ENCODE measurements around the gene GMDS.
A peak's percentile ranks its signal among the peaks of the same experiment; 100 is the strongest.

The GMDS gene

DNA sequence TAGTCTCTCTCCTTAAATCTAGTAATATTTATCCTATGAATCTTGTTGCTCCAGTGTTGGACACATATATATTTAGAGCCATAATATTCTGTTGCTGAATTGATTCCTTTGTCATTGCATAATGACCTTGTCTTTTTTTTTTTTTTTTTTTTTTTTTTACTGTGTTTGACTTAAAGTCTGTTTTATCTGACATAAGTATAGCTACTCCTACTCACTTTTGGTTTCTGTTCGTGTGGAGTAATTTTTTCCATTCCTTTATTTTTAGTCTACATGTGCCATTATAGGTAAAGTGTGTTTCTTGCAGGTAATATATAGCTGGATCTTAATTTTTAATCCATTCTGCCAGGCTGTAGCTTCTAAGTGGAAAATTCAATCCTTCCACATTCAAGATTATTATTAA, 166.5 kb downstream of the GMDS start:
- ATAC-seq = no peak
- Mint-ChIP-seq H3K9me3 (peaks cover 33% of the 10 kb centered on the region), H3K4me3 (no peak overlapping the region), H3K4me1 (peaks cover 51% of the 10 kb centered on the region), H3K27ac (peak overlapping the region; percentile 60), H3K27me3 (peaks cover 8% of the 10 kb centered on the region), H3K36me3 (ENCODE audit: low read depth) (peaks cover 24% of the 10 kb centered on the region)
- DNase-seq = no peak

DNA sequence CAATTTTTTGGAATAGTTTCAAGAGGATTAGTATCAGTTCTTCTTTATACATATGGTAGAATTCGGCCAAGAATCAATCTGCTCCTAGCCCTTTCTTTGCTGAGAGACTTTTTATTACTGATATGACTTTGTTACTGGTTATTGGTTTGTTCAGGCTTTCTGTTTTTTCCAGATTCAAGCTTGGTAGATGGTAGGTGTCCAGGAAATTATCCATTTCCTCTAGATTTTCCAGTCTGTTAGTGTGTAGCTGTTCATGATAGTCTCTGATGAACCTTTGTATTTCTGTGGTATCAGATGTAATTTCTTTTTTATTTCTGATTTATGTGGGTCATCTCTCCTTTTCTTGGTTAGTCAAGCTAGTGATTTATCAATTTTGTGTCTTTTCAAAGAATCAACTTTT, 167.6 kb downstream of the GMDS start:
- ATAC-seq = no peak
- Mint-ChIP-seq H3K36me3 (ENCODE audit: low read depth) (peaks cover 24% of the 10 kb centered on the region), H3K27me3 (peaks cover 7% of the 10 kb centered on the region), H3K4me1 (peaks cover 46% of the 10 kb centered on the region), H3K9me3 (peaks cover 33% of the 10 kb centered on the region), H3K27ac (no peak overlapping the region), H3K4me3 (no peak overlapping the region)
- DNase-seq = no peak

DNA sequence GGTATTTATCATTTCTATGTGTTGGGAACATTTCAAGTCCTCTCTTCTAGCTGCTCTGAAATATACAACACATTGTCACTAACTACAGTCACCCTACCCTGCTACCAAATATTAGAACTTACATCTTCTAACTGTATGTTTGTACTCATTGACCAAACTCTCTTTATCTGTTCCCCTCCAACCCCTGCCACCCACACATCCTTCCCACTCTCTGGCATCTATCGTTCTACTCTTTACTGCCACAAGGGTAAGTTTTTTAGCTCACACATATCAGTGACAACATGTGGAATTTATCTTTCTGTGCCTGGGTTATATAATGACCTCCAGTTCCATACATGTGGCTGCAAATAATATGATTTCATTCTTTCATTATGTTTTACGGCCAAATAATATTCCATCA, 171.9 kb downstream of the GMDS start:
- Mint-ChIP-seq H3K9me3 (peaks cover 26% of the 10 kb centered on the region), H3K27me3 (no peaks in the 10 kb centered on the region), H3K4me1 (peaks cover 5% of the 10 kb centered on the region), H3K4me3 (no peak overlapping the region), H3K36me3 (ENCODE audit: low read depth) (peaks cover 11% of the 10 kb centered on the region), H3K27ac (no peak overlapping the region)
- ATAC-seq (no peak), DNase-seq (no peak)

DNA sequence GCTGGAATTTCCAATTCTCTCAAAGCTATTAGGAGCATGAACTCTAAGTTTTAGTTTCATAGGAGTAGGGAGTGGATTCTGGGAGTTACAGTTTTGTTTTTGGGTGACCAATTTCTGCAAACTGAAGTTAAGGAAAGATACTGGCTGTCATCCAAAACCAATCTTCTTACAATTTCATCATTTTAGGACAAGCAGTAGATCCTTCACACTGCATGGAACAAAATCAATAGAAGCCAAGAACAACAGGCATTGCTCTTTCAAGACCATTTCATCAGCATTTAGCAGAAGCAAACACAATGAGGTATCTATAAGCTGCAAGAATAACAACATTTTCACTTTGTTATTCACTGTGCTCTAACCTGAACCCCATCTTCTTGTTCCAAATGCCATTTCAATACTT, 173.0 kb downstream of the GMDS start:
- Mint-ChIP-seq H3K9me3 (peaks cover 16% of the 10 kb centered on the region), H3K4me1 (no peaks in the 10 kb centered on the region), H3K27ac (no peak overlapping the region), H3K4me3 (no peak overlapping the region), H3K36me3 (ENCODE audit: low read depth) (peaks cover 4% of the 10 kb centered on the region), H3K27me3 (no peaks in the 10 kb centered on the region)
- no peak for ATAC-seq
- DNase-seq = no peak

DNA sequence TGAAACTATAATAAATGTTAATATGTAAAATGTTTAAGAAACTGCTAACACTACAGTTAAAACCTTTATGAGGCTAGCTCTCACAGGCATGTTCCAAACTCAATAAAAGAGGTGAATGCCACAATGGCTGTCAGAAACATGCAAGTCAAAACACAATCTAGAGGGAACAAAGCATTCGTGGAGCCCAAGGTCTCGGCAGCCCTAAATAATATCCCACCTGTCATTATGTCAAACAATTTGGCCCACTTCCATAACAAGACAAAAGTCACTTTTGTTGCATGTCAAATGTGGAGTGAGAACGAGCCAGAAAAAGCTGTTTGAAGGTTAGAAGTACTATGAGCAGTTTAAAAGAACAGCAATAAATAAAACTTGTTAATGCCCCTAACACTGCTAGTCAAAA, 181.9 kb downstream of the GMDS start:
- ATAC-seq (no peak), DNase-seq (no peak)
- Mint-ChIP-seq H3K36me3 (ENCODE audit: low read depth) (peaks cover 6% of the 10 kb centered on the region), H3K27ac (no peak overlapping the region), H3K4me1 (no peaks in the 10 kb centered on the region), H3K27me3 (no peaks in the 10 kb centered on the region), H3K9me3 (peaks cover 4% of the 10 kb centered on the region), H3K4me3 (no peak overlapping the region)

DNA sequence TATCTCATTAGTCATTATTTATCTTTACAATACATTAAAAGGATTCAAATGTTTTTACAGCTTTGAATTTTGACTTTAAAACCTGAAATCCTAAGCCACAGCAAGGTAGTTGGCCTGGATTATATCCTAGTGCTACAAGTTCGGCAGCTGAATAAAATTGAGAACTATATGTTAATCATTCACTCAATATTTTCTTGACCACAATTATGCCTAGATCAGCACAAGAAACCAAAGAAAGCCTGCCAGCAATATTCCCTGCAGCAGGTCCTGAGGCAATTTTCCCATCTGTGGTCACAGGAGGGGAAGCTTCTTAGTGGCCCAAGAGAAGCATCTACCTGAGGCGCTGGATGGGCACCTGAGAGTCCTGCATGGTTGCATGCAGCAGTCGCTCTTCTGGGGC, 183.5 kb downstream of the GMDS start:
- no peak overlapping the region for H3K4me3 Mint-ChIP-seq
- peaks cover 3% of the 10 kb centered on the region for H3K4me1 Mint-ChIP-seq
- peaks cover 10% of the 10 kb centered on the region for H3K36me3 Mint-ChIP-seq (ENCODE audit: low read depth)
- no peak overlapping the region for H3K27ac Mint-ChIP-seq
- DNase-seq = no peak
- H3K9me3 Mint-ChIP-seq = peaks cover 8% of the 10 kb centered on the region
- no peaks in the 10 kb centered on the region for H3K27me3 Mint-ChIP-seq
- ATAC-seq = no peak

DNA sequence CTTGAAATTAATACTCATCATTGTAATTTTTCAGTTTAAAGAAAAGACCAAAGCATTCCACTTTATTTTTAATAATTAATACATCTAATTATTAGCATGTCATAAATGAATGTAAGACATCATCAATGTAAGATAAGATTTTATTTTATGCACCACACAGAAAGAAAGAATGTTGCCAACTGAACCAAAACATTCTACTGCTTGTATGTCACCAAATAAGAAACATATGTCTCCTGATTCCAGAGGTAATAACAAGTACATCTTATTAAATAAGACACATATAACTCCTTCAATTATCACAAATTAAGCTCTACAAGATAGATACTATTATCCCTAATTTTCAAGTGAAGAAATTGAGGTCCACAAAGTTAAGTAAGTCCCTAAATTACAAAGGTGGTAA, 189.5 kb downstream of the GMDS start:
- no peak for ATAC-seq
- peaks cover 9% of the 10 kb centered on the region for H3K4me1 Mint-ChIP-seq
- H3K27me3 Mint-ChIP-seq = no peaks in the 10 kb centered on the region
- peaks cover 16% of the 10 kb centered on the region for H3K36me3 Mint-ChIP-seq (ENCODE audit: low read depth)
- no peak for DNase-seq
- H3K9me3 Mint-ChIP-seq = peaks cover 8% of the 10 kb centered on the region
- no peak overlapping the region for H3K27ac Mint-ChIP-seq
- H3K4me3 Mint-ChIP-seq = no peak overlapping the region

DNA sequence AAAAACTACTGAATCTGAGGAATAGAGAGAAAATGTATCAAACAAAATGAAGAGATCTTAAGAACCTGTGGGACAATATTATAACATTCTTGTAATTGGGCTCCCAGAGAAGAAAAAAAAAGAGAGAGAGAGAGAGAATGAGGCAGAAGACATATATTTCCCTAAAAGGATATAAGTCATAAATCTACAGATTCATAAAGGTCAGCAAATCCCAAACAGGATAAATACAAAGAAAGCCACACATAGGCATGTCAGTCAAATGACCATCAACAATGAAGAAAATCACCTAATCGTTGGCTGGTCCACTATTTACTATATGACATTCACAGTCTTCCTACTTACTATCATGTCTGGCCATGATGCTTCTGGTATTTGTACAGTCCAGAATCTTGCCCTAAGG, 190.3 kb downstream of the GMDS start:
- no peak for ATAC-seq
- Mint-ChIP-seq H3K4me1 (peaks cover 9% of the 10 kb centered on the region), H3K27me3 (no peaks in the 10 kb centered on the region), H3K9me3 (peaks cover 5% of the 10 kb centered on the region), H3K36me3 (ENCODE audit: low read depth) (peaks cover 15% of the 10 kb centered on the region), H3K4me3 (no peak overlapping the region), H3K27ac (no peak overlapping the region)
- DNase-seq = no peak

DNA sequence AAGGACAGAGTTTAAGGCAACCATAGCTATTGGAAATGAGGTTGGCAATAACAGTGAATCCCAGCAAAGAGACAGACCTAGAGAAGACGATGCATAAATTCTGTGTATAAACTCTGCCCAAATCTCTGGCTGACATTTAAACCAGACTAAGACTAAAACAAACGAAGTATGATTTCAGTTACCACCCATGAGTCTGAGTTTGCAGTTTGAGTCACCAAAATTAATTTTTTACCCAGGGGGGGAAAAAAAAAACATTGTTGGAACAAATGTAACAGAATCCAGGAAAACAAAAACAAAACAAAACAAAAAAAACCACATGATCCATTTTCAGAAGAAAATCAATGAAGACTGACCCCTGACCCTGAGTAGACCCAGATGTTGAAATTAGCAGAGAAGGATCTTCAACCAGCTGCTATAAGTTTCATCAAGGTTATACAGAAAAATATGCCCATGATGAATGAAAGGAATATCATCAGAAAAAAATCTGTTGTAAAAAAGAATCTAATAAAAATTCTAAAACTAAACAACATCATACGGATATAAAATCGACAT, 190.8 kb downstream of the GMDS start:
- DNase-seq (no peak), ATAC-seq (no peak)
- no peak overlapping the region for H3K27ac Mint-ChIP-seq

DNA sequence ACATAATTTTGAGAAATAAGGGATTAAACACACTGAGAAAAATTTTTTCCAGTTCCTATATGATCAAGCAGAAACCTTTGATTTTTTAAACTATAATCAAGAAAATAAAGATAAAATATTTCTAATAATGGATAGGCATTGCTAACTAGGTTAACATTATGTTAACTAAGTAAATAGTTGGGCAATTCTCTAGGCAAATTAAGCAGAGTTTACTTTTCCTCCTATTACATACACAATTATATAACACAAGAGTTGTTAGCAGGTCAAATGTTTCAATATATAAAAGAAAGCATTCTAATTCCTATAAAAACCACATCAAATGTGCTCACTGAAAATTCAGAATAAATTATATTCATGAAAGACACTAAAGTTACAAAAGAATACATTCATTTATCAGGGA, 191.7 kb downstream of the GMDS start:
- Mint-ChIP-seq H3K4me1 (peaks cover 9% of the 10 kb centered on the region), H3K4me3 (no peak overlapping the region), H3K27ac (no peak overlapping the region), H3K27me3 (no peaks in the 10 kb centered on the region), H3K36me3 (ENCODE audit: low read depth) (peaks cover 23% of the 10 kb centered on the region), H3K9me3 (peaks cover 12% of the 10 kb centered on the region)
- no peak for DNase-seq
- ATAC-seq = no peak

More for the DNA sequence above, 190.8 kb downstream of the GMDS start:
- Mint-ChIP-seq H3K4me1 (peaks cover 9% of the 10 kb centered on the region), H3K27me3 (no peaks in the 10 kb centered on the region), H3K9me3 (peaks cover 9% of the 10 kb centered on the region), H3K36me3 (ENCODE audit: low read depth) (peaks cover 21% of the 10 kb centered on the region), H3K4me3 (no peak overlapping the region)

DNA sequence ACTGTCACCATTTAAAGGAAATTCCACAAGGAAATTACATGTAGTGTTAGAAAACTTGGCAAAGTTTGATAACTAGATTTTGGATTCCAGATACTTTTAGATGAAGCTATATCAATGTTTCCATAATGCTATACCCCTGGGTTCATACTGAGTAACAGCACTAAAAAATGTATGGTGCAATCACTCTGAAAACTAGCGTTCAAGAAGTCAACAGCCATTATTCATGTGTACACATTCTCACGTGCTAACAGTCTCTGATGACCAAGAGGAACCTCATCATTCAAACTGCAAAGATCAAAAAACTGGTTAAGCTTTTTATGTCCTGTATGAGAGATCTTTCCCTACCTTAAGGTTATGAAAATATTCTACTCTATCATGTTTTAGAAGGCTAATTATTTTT, 197.6 kb downstream of the GMDS start:
- Mint-ChIP-seq H3K9me3 (peaks cover 11% of the 10 kb centered on the region), H3K36me3 (ENCODE audit: low read depth) (peaks cover 20% of the 10 kb centered on the region), H3K4me3 (no peak overlapping the region), H3K27ac (no peak overlapping the region), H3K27me3 (no peaks in the 10 kb centered on the region), H3K4me1 (no peaks in the 10 kb centered on the region)
- ATAC-seq = no peak
- DNase-seq = no peak

DNA sequence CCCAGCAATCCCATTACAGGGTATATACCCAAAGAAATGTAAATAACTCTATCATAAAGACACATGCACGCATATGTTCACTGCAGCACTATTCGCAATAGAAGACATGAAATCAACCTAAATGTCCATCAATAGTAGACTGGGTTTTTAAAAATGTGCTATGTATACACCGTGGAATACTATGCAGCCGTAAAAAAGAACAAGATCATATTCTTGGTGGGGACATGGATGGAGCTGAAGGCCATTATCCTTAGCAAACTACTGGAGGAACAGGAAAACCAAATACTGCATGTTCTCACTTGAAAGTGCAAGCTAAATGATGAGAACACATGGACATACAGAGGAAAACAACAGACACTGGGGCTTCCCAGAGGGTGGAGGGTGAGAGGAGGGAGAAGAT, 201.2 kb downstream of the GMDS start:
- no peak overlapping the region for H3K27ac Mint-ChIP-seq
- H3K27me3 Mint-ChIP-seq = no peaks in the 10 kb centered on the region
- H3K36me3 Mint-ChIP-seq (ENCODE audit: low read depth) = peaks cover 3% of the 10 kb centered on the region
- H3K4me1 Mint-ChIP-seq = no peaks in the 10 kb centered on the region
- H3K9me3 Mint-ChIP-seq = peaks cover 4% of the 10 kb centered on the region
- no peak overlapping the region for H3K4me3 Mint-ChIP-seq
- DNase-seq = no peak
- no peak for ATAC-seq

DNA sequence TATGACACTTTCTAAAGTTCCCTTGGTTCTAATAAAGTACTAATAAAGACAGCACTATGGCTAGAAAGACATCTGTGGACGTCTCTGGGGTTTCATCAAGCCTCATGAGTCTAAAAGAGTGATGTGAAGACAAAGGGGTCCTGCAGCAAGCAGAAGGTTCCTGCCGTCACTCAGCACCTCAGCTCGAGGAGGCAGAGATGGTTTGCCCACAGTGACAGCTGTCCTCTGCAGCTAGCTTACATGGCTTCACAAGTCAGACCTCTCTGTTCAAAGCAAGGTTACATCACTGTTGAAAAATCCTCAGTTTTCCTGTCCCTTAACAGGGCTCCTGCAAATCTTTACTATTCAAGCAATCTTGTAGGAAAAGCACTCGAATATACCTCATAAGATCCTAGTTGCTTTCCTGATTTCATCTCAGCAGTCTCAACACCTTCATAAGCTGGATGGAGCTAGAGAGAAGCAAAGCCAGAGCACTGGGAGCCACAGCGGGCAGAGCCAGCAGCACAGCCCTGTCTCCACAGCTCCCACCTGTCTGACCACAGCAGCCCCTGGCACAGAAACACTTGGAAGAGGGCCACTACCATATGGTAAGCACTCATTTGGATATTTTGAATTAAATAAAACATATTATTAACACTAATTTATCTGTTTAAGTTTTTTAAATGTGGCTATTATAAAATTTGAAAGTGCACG, 202.3 kb downstream of the GMDS start:
- Mint-ChIP-seq H3K36me3 (ENCODE audit: low read depth) (peaks cover 3% of the 10 kb centered on the region), H3K9me3 (peaks cover 4% of the 10 kb centered on the region), H3K27me3 (no peaks in the 10 kb centered on the region), H3K27ac (no peak overlapping the region), H3K4me1 (peaks cover 11% of the 10 kb centered on the region), H3K4me3 (no peak overlapping the region)
- no peak for DNase-seq
- ATAC-seq = no peak

DNA sequence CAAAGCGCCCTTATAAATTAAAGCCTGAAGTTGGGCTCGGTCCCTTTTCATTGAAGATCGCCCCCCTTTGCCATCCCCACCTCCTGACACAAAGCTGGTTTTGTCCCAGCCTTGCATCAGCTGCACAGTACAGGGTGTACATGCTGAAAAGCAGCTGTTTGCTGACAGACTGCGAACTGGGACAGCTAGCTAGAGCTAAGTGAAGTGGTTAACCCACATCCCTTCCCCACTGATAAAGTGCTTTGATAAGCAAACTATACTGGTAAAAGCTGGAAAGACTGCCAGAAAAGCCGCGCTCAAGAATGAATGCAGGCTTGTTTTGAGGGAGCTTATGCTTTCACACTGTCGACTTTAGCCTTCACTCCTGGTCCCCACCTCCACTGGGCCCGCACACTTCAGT, 207.3 kb downstream of the GMDS start:
- Mint-ChIP-seq H3K4me1 (peaks cover 24% of the 10 kb centered on the region), H3K27me3 (no peaks in the 10 kb centered on the region), H3K9me3 (no peaks in the 10 kb centered on the region), H3K27ac (no peak overlapping the region), H3K36me3 (ENCODE audit: low read depth) (peaks cover 1% of the 10 kb centered on the region), H3K4me3 (no peak overlapping the region)
- peak; percentile 66 for ATAC-seq
- no peak for DNase-seq

DNA sequence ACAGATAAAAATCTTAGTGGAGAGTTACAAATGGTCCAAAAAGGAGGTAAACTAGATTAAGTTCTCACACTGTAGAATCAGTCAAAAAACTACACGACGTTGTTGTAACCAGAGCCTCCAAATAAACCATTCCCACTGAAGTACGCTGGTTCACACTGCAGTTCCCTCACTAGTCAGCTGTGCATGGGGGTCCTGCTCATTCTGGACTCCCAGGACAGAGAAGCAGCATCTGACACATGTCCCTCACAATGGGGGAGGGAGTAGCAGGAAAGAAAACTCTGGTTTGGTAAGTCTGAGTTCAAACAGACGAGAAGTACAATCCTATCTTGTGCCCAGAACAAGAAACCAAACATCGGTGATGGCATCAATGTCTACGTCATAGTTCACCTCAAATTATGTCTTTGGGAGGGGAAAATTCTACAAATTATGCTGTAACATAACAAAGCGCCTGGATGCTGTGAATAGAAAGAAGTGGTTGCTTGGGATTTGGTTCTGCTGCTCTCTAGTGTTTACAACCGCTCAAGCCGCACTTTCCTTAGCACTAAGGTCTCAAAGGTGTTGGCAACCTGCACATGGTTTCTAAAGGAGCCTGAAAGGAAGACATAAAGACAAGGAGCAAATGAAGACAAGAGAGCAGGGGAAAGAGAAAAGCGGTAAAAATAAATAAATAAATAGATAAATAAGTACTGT, 208.0 kb downstream of the GMDS start:
- ATAC-seq (no peak), DNase-seq (no peak)
- Mint-ChIP-seq H3K9me3 (no peaks in the 10 kb centered on the region), H3K4me3 (no peak overlapping the region), H3K27ac (no peak overlapping the region), H3K4me1 (peaks cover 24% of the 10 kb centered on the region), H3K27me3 (no peaks in the 10 kb centered on the region), H3K36me3 (ENCODE audit: low read depth) (peaks cover 1% of the 10 kb centered on the region)

All from activated naive CD8-positive, alpha-beta T cell treated with anti-CD3 and anti-CD28 coated beads, Interleukin-2, amount 50 U/mL, for 24 hours (primary cell).